Middle frontal gyrus (tissue), 1 donor: ENCODE data around the gene EPB41L4B.
"Not testable (repeated sequence)": the region's sequence is repeated elsewhere in the genome, so short reads cannot be mapped to it uniquely, and the experiment has no call there.

Experiments
- DNase-seq: peaks from one replicate; pipeline ENCODE4 v3.0.0-alpha.2; 2015; ENCODE audit warnings: low spot score; ENCODE audit errors: extremely low spot score

The EPB41L4B gene

DNA sequence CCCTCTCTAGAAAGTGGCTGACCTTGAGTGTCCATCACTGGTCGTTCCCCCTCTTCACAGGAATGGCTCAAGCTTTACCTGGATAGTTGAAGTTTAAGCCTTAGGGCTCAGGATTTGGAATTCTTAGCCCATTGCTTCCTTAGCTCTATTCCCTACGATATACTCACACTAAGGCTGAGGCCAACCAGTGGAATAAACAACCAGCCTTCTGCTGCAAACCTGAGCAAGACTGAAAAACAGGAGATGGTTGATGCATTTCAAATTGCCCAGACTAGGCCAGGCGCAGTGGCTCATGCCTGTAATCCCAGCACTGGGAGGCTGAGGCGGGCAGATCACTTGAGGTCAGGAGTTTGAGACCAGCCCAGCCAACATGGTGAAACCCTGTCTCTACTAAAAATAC, 194.2 kb downstream of the EPB41L4B start:
- not testable (repeated sequence) for DNase-seq

DNA sequence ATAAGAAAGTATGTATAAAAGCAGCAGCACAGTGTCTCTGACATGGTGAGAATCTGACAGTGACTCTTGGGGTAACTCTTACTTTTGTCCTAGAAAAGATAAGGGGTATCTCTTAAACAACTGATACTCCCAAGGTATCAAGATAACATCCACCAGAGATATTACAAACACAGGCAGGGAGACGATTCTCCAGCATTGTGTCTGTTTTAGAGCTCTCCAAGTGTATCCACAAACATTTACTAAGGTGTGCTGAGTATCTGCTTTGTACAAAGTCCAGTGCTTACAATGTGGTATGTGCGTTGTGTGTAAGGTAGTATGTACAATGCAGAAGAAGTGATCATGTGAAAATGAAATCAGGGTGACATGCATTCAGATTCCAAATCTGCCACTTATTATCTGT, 196.7 kb downstream of the EPB41L4B start:
- DNase-seq = no peak

DNA sequence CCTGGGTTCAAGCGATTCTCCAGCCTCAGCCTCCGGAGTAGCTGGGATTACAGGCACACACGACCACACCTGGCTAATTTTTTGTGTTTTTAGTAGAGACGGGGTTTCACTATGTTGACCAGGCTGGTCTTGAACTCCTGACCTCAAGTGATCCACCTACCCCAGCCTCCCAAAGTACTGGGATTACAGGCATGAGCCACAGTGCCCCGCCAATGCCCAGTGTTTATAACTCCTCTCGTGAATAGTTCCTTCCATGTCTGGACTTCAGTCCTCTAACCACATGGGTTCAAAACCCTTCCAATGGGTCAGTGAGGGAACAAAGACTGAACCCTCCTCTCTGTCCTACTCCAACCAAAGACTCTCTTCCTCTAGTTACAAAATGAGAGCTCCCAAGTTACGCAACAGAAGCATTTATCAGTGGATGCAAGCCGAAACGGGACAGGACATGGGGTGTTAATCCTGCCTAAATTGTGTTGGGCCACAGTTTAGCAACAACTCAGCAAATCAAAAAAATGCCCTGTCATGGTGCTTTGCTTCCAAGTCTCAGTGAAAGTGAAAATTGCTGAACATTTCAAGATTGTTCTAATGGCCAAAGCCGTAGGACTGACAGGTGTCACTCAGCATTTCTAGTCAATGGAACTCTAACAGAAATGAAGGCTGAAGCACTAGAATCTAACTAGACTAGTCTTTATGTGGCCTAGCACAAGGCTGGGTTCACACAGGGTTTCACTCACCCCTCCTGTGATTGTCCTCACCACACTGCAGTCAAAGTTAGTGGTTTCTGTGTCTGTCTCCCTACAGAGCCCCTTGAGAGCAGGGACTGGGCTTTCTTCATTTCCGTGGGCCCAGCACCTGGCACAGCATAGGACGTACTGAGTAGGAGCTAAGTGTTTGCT, 197.9 kb downstream of the EPB41L4B start:
- no peak for DNase-seq
